Activated naive CD8-positive, alpha-beta T cell treated with anti-CD3 and anti-CD28 coated beads, Interleukin-2, amount 10 ng/mL, durations not matched to agents 7 days and 5 days (primary cell): ENCODE data around the gene DBNL. TPM values are rescaled to one million over a fixed set of nuclear protein-coding genes. Genes with fewer than 3 reads are reported as not detected.

ENCODE experiments used
- ATAC-seq: fragments of 150-1000 bp; cut with Tn5 transposase; one replicate; pipeline ENCODE4 v1.10.0; 2021; ENCODE audit warnings: low read depth, moderate library complexity
- POLR2A ChIA-PET: fragments of 350-600 bp; sonication (Branson Sonifier 250); formaldehyde crosslinking; loops from one replicate; lab custom pipeline; 2021; ENCODE audit warnings: antibody characterized with exemption; lab: Charles Lee
- DNase-seq: peaks from one replicate; pipeline ENCODE4 v3.0.0; 2021
- H3K27ac Mint-ChIP-seq: one replicate; pipeline ENCODE4 v1.8.0; 2022; ENCODE audit warnings: mild to moderate bottlenecking, mixed read lengths
- H3K27me3 Mint-ChIP-seq: one replicate; pipeline ENCODE4 v1.8.0; 2022; ENCODE audit warnings: mild to moderate bottlenecking, moderate library complexity, mixed read lengths
- H3K36me3 Mint-ChIP-seq: one replicate; pipeline ENCODE4 v1.8.0; 2021; ENCODE audit warnings: mild to moderate bottlenecking, mixed read lengths
- H3K4me1 Mint-ChIP-seq: one replicate; pipeline ENCODE4 v1.8.0; 2021; ENCODE audit warnings: mixed read lengths
- H3K4me3 Mint-ChIP-seq: one replicate; pipeline ENCODE4 v1.8.0; 2022; ENCODE audit warnings: mild to moderate bottlenecking, moderate library complexity, mixed read lengths
- H3K9me3 Mint-ChIP-seq: one replicate; pipeline ENCODE4 v1.8.0; 2021; ENCODE audit warnings: mixed read lengths
- total RNA-seq, 2 experiments: library from RNA; stranded (reverse); gene quantifications; one replicate each; pipeline ENCODE4 v1.2.3, GENCODE V29; 2021

Gene DBNL
- total RNA-seq, 2 experiments from 2014 or later = 152 to 157 TPM

- Mint-ChIP-seq H3K27me3 (no peaks in the 10 kb centered on the region), H3K36me3 (peaks cover 25% of the 10 kb centered on the region), H3K4me1 (peaks cover 54% of the 10 kb centered on the region), H3K4me3 (peak overlapping the region; percentile 39), H3K27ac (peak overlapping the region; percentile 52), H3K9me3 (no peaks in the 10 kb centered on the region)
- peak; percentile 16 for DNase-seq
- ATAC-seq = no peak
- POLR2A ChIA-PET = interaction anchor here (0.9 to 1.4 kb wide), 2 partner anchors 15 to 33 kb away, joined by 3 to 4 read pairs; no protein-coding TSS in a partner anchor
These were observed 3.7 kb downstream of the DBNL start for GRCh38 chr7:44048031-44048795.

DNA sequence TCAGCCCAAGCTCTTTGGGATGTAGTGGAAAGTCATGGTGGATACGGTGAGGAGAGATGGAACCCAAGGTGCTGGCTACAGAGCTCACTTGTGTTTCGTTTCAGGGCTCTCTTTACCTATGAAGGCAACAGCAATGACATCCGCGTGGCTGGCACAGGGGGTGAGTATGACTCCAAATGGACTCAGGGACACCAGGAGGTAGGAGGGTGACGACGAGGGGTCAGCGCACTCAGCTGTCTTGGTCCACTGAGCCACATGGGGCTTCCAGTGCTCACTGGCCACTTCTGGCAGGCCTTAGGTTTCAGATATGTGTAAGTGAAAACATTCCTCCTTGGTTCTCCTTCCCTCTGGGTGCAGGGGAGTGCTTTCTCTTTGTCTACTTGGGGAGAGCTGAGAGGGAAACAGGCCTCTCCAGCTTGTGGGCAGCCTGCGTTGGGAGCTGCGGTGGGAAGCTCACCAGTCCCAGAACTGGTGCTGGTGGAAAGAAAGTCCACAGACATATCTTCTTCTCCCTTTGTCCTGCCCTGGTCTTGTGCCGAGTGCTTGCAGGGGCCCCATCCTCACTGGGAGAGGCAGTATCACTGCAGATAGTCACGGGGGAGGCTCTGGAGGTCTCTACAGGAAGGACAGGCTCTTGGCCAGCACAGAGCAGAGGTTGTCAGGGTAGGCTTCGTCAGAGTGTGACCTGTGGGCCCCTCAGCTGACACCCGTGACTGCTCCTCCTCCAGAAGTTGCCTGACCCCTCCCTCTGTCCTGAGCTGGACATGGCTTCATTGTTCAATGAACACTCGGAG lies 5.8 kb downstream of the DBNL start:
- peaks cover 29% of the 10 kb centered on the region for H3K36me3 Mint-ChIP-seq

GRCh38 chr7:44050915-44051560 lies 6.5 kb downstream of the DBNL start:
- ATAC-seq (no peak), DNase-seq (peak; percentile 12)
- POLR2A ChIA-PET = interaction anchor here (0.6 kb wide), 1 partner anchor 18 kb away, joined by 3 read pairs; no protein-coding TSS in a partner anchor
- Mint-ChIP-seq H3K27me3 (no peaks in the 10 kb centered on the region), H3K4me1 (peaks cover 43% of the 10 kb centered on the region), H3K4me3 (no peak overlapping the region), H3K27ac (peak overlapping the region; percentile 63), H3K36me3 (peaks cover 28% of the 10 kb centered on the region), H3K9me3 (no peaks in the 10 kb centered on the region)

More for the DNA sequence above, 5.8 kb downstream of the DBNL start:
- H3K9me3 Mint-ChIP-seq = no peaks in the 10 kb centered on the region
- POLR2A ChIA-PET = interaction anchor here (1.1 kb wide), 1 partner anchor 8 kb away, joined by 3 read pairs; no protein-coding TSS in a partner anchor
- H3K27me3 Mint-ChIP-seq = no peaks in the 10 kb centered on the region
- H3K4me3 Mint-ChIP-seq = no peak overlapping the region
- ATAC-seq (no peak), DNase-seq (peak; percentile 15)
- no peak overlapping the region for H3K27ac Mint-ChIP-seq
- peaks cover 49% of the 10 kb centered on the region for H3K4me1 Mint-ChIP-seq

DNA sequence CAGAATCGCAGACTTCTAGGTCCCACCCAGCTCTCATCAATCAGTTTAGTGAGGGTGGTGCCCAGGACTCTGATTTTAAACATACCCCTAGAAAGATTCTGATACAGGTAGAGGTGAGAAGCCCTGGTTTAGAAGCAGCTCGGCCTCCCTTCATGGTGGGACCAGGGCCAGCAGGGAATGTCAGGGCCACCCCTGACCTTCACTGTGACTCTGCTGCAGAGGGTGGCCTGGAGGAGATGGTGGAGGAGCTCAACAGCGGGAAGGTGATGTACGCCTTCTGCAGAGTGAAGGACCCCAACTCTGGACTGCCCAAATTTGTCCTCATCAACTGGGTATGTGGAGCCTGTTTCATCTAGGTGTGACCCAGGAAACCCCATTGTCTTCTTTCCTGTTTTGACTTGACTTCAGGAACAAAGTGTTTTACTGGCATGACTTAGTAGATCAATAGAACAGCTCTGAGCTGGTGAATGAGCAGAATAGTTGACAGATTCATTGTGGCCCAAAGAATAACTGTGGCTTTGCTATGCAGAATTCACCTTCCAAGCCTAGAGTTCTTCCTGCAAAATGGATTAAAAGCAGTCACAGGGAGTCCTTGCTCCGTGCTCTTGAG lies 7.2 kb downstream of the DBNL start:
- ATAC-seq (no peak), DNase-seq (peak; percentile 18)
- peaks cover 22% of the 10 kb centered on the region for H3K36me3 Mint-ChIP-seq
- POLR2A ChIA-PET = interaction anchor here (0.6 to 1.2 kb wide), 4 partner anchors 12 to 376 kb away, joined by 3 to 5 read pairs (median 4); no protein-coding TSS in a partner anchor
- no peaks in the 10 kb centered on the region for H3K27me3 Mint-ChIP-seq
- H3K4me1 Mint-ChIP-seq = peaks cover 37% of the 10 kb centered on the region
- H3K27ac Mint-ChIP-seq = peak overlapping the region; percentile 63
- no peak overlapping the region for H3K4me3 Mint-ChIP-seq
- no peaks in the 10 kb centered on the region for H3K9me3 Mint-ChIP-seq

DNA sequence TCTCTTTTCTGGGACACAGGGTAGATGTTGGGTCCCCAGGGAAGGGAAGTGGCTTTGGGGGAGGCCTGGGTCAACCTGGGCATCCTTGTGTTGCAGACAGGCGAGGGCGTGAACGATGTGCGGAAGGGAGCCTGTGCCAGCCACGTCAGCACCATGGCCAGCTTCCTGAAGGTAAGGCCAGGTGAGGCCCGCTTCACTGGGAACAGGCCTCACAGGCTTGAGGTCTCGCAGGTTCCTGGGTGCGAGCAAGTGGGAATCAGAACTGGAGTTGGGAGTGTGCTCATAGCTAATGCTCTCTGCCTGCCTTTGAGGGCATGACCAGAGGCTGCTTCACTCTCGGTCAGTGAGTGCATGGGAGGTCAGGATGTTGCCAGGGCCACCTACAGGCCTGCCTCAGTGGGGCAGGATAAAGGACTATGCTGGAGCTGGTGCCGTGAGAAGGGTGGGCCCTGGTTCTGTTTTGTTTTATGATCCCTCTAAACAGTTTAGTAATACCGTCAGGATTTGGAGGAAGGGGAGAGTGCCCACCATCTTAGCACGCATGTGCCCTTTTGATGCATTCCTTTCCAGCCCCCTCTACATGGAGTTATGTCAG lies 8.4 kb downstream of the DBNL start:
- Mint-ChIP-seq H3K4me1 (peaks cover 27% of the 10 kb centered on the region), H3K27me3 (no peaks in the 10 kb centered on the region), H3K36me3 (peaks cover 17% of the 10 kb centered on the region), H3K27ac (no peak overlapping the region), H3K9me3 (no peaks in the 10 kb centered on the region), H3K4me3 (no peak overlapping the region)
- DNase-seq = peak; percentile 19
- POLR2A ChIA-PET = interaction anchor here (1.0 to 1.2 kb wide), 2 partner anchors 8 to 11 kb away, joined by 4 read pairs; partner anchors contain the start of gene DBNL
- no peak for ATAC-seq

DNA sequence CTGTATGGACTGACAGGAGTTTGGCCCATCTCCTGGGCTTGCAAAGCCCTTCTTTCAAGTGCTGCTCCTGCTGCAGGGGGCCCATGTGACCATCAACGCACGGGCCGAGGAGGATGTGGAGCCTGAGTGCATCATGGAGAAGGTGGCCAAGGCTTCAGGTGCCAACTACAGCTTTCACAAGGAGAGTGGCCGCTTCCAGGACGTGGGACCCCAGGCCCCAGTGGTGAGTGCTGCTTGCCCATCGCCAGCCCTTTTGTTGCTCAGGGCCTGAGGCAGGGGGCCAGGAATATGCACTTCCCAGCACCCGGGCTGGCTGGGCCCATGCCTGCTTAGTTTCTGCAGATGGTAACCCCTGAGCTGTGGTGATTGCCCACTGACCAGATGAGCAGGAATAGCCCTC lies 12.2 kb downstream of the DBNL start:
- no peak overlapping the region for H3K4me3 Mint-ChIP-seq
- peaks cover 24% of the 10 kb centered on the region for H3K36me3 Mint-ChIP-seq
- peaks cover 6% of the 10 kb centered on the region for H3K4me1 Mint-ChIP-seq
- H3K27ac Mint-ChIP-seq = no peak overlapping the region
- POLR2A ChIA-PET = interaction anchor here (1.6 kb wide), 1 partner anchor 11 kb away, joined by 3 read pairs; no protein-coding TSS in a partner anchor
- H3K27me3 Mint-ChIP-seq = no peaks in the 10 kb centered on the region
- ATAC-seq (no peak), DNase-seq (peak; percentile 20)
- H3K9me3 Mint-ChIP-seq = no peaks in the 10 kb centered on the region

DNA sequence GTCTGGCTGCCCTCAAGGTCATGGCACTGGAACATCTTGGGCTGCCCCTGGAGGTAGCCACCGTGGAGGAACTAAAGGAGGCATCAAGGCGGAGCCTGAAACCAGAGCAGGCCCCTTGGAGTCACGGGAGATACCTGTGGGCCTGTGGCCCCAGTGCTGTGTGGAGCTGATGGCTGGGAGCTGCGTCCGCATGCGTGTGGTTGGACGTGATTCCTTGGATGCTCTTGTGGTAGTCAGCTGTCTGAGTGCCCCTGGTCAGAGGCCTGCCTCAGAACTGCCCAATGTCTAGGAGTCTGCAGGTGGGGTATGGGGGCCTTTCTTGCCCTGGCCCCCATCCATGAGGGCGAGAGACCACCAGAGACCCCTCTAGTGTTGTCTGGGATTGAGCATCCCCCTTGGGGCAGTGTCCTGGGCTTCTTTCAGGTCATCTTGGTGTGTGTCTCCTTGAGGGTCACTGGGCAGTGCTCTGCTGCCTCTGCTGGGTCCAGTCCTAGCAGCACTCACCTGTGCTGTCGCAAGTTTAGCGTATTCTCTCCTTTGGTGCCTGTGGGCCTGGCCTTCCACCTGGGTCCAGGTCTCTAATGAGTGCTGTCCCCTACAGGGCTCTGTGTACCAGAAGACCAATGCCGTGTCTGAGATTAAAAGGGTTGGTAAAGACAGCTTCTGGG lies 12.8 kb downstream of the DBNL start:
- DNase-seq (peak; percentile 17), ATAC-seq (no peak)
- Mint-ChIP-seq H3K36me3 (peaks cover 22% of the 10 kb centered on the region), H3K27me3 (no peaks in the 10 kb centered on the region), H3K4me1 (peaks cover 3% of the 10 kb centered on the region), H3K27ac (no peak overlapping the region), H3K9me3 (no peaks in the 10 kb centered on the region), H3K4me3 (no peak overlapping the region)
- POLR2A ChIA-PET = interaction anchor here (0.5 to 1.6 kb wide), 2 partner anchors 11 to 157 kb away, joined by 3 to 7 read pairs; no protein-coding TSS in a partner anchor

DNA sequence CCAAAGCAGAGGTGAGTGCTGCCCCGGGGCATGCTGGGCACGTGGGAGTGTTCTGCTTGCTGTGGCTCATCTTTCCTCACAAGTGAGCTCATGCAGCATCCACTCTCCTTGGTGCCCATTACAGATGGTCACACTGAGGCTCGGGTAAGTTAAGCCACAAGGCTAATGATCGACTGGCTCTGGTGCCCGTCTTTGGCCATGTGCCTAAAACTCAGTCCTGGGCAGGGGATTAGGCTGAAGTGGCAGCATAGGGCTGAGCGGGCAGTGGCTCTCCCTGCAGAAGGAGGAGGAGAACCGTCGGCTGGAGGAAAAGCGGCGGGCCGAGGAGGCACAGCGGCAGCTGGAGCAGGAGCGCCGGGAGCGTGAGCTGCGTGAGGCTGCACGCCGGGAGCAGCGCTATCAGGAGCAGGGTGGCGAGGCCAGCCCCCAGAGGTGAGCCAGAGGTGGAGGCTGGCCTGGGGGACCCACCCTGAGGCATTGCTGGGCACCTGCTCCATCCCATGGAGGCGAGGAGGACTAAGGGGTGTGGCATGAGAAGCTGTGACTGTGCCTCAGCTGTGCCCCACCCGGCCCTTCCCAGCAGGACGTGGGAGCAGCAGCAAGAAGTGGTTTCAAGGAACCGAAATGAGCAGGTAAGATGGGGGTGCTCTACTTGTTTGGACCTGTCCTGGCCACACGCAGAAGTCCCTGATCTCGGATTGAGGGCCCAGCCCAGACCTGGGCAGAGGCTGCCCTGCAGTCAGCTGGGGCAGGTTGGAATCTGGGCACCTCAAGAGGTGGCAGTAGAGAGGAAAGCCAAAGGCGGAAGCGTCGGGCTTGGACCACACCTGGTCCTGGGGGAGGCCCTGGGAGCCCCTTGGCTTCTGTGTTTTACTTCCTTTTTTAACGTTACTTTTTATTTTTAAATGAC lies 13.6 kb downstream of the DBNL start:
- H3K9me3 Mint-ChIP-seq = no peaks in the 10 kb centered on the region
- no peak for ATAC-seq
- POLR2A ChIA-PET = interaction anchor here (0.5 to 1.6 kb wide), 5 partner anchors 8 to 156 kb away, joined by 3 to 7 read pairs (median 3); no protein-coding TSS in a partner anchor
- H3K36me3 Mint-ChIP-seq = peaks cover 21% of the 10 kb centered on the region
- H3K4me1 Mint-ChIP-seq = peaks cover 3% of the 10 kb centered on the region
- peak overlapping the region; percentile 20 for H3K27ac Mint-ChIP-seq
- peak; percentile 28 for DNase-seq
- H3K27me3 Mint-ChIP-seq = no peaks in the 10 kb centered on the region
- H3K4me3 Mint-ChIP-seq = no peak overlapping the region

DNA sequence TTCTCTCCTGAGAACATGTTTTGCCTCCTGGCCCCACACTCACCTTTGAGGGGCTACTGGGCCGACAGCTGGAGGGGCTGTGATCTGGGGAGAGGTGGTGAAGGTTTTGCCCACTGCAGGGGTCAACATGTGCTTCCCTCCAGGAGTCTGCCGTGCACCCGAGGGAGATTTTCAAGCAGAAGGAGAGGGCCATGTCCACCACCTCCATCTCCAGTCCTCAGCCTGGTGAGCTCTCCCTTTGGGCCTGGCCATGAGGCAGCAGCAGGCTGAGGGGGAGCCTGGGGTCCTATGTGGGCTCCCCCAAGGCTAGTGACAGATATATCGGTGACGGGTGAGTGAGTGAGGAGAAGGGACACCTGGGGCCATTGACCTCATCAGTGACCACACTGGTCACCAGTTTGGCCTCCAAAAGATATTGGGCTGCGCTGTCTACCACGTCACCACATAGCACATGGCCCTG lies 14.3 kb downstream of the DBNL start:
- H3K27ac Mint-ChIP-seq = peak overlapping the region; percentile 51
- H3K4me1 Mint-ChIP-seq = peaks cover 3% of the 10 kb centered on the region
- DNase-seq (peak; percentile 25), ATAC-seq (no peak)
- POLR2A ChIA-PET = interaction anchor here (0.9 to 1.2 kb wide), 3 partner anchors 9 to 13 kb away, joined by 3 to 4 read pairs (median 3); no protein-coding TSS in a partner anchor
- no peaks in the 10 kb centered on the region for H3K27me3 Mint-ChIP-seq
- no peak overlapping the region for H3K4me3 Mint-ChIP-seq
- peaks cover 21% of the 10 kb centered on the region for H3K36me3 Mint-ChIP-seq
- no peaks in the 10 kb centered on the region for H3K9me3 Mint-ChIP-seq

DNA sequence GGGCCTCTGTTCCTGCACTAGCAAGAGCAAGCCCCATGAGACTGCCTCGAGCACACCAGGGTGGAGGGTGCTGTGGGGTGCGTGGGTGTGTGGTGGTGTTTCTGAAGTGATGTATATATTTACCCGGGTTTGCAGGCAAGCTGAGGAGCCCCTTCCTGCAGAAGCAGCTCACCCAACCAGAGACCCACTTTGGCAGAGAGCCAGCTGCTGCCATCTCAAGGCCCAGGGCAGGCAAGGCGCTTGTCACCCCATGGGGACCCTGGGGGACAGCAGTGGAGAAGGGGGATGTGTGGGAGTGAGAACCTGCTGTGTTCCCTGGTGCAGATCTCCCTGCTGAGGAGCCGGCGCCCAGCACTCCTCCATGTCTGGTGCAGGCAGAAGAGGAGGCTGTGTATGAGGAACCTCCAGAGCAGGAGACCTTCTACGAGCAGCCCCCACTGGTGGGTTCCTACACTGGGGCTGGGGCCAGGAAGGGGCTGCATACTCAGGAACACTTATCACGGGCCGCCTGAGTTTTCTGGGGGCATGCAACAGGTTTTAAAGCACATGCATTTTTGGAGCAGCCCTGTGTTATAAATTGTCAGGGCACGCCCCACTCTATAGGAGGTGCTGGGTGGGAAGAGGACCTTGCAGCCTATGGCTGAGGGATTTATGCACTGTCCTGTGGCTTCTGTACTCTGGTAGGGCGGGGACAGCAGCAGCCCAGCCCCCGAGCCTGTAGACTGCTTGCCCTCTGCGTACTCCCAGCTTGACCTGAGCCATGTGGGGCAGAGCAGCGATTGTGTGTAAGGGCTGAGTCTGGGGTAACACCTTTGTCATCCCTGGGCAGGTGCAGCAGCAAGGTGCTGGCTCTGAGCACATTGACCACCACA lies 15.0 kb downstream of the DBNL start:
- POLR2A ChIA-PET = interaction anchor here (1.0 to 1.2 kb wide), 2 partner anchors 9 kb away, joined by 3 to 4 read pairs; no protein-coding TSS in a partner anchor
- no peak for ATAC-seq
- Mint-ChIP-seq H3K4me3 (no peak overlapping the region), H3K4me1 (peaks cover 3% of the 10 kb centered on the region), H3K36me3 (peaks cover 21% of the 10 kb centered on the region), H3K9me3 (no peaks in the 10 kb centered on the region), H3K27ac (no peak overlapping the region), H3K27me3 (no peaks in the 10 kb centered on the region)
- peak; percentile 6 for DNase-seq
